K562 (cell line): ENCODE results near the gene CLDN15. TPM values are rescaled to one million over a fixed set of nuclear protein-coding genes. Genes with fewer than 3 reads are reported as not detected.
"Not testable (repeated sequence)": the region's sequence is repeated elsewhere in the genome, so short reads cannot be mapped to it uniquely, and the experiment has no call there.

Experiments used
- ATAC-seq: fragments of 200-7000 bp; cut with Tn5 transposase; 3 replicates; pipeline ENCODE4 v1.9.1; 2020; ENCODE audit warnings: moderate library complexity
- BruUV-seq: library from RNA; stranded (reverse); fragments of 400-500 nt; replicated peaks from 2 replicates; lab custom pipeline; 2021; lab: Mats Ljungman, UMichigan
- CTCF ChIA-PET: fragments of 300-600 bp; formaldehyde crosslinking; extraction: SDS; loops from one replicate; lab custom pipeline; 2021; ENCODE audit warnings: low intra/inter-chr PET ratio; lab: Yijun Ruan, JAX
- POLR2A ChIA-PET: fragments of 300-600, 350-650 bp; sonication (Branson Sonifier 250); formaldehyde crosslinking; extraction: SDS; loops from one replicate; lab custom pipeline; 2021; ENCODE audit warnings: antibody characterized with exemption, inconsistent platforms; lab: Yijun Ruan, JAX
- DNase-seq, 4 experiments: peaks; one replicate each; pipeline versions ENCODE4 v3.0.0 to v3.0.0-alpha.2; 2011 to 2018; ENCODE audit warnings: low spot score in 3 of 4, mixed read lengths in 3 of 4; ENCODE audit errors: extremely low read depth in 1 of 4
- FAIRE-seq: peaks from 2 replicates; lab custom pipeline; 2011; peaks lifted over from hg19 to GRCh38; lab: Jason Lieb, UNC
- H2AFZ ChIP-seq: 2 replicates; pipeline ENCODE4 v1.6.0; 2011; ENCODE audit warnings: low read depth, low read length, control low read depth, inconsistent platforms
- H3K27ac ChIP-seq: fragments of 200-600 bp; 3 replicates; pipeline ENCODE4 v1.8.0; 2011; ENCODE audit warnings: low read depth, mild to moderate bottlenecking, control low read depth, inconsistent platforms, low read length, moderate library complexity, mixed read lengths; ENCODE audit errors: extremely low read depth
- H3K27me3 ChIP-seq, 2 experiments: fragments of 300-600 bp in 1 of 2; 2 replicates in 1 of 2; 3 replicates in 1 of 2; pipeline versions ENCODE4 v1.6.0 to v1.8.0; 2011; ENCODE audit warnings: inconsistent platforms in 2 of 2, low read length in 2 of 2, mild to moderate bottlenecking in 1 of 2, mixed read lengths in 1 of 2, moderate library complexity in 1 of 2; ENCODE audit not compliant: control insufficient read depth in 2 of 2, insufficient read depth in 2 of 2
- H3K36me3 ChIP-seq: fragments of 300-600 bp; 3 replicates; pipeline ENCODE4 v1.8.0; 2011; ENCODE audit warnings: mild to moderate bottlenecking, low read length, inconsistent platforms; ENCODE audit not compliant: control insufficient read depth, insufficient read depth
- H3K4me1 ChIP-seq, 2 experiments: fragments of 200-600 bp in 1 of 2; replicated peaks in 1 of 2; 2 replicates in 1 of 2; 3 replicates in 1 of 2; pipeline versions ENCODE4 v1.5.1 to v1.8.0; 2011; ENCODE audit warnings: inconsistent platforms in 2 of 2, low read length in 2 of 2, mild to moderate bottlenecking in 1 of 2, mixed read lengths in 1 of 2, moderate library complexity in 1 of 2; ENCODE audit not compliant: control insufficient read depth in 2 of 2, insufficient read depth in 2 of 2
- H3K4me2 ChIP-seq: 2 replicates; pipeline ENCODE4 v1.6.1; 2011; ENCODE audit warnings: low read length, control low read depth, inconsistent platforms, mixed read lengths; ENCODE audit not compliant: insufficient read depth
- H3K4me3 ChIP-seq: fragments of 200-600 bp; sonication (generic), shearing (Covaris generic); 2 replicates; pipeline ENCODE4 v1.5.1; 2016; ENCODE audit warnings: control low read depth, inconsistent platforms
- H3K79me2 ChIP-seq: fragments of 200-600 bp; 3 replicates; pipeline ENCODE4 v1.8.0; 2011; ENCODE audit warnings: low read length, inconsistent platforms; ENCODE audit not compliant: control insufficient read depth, insufficient read depth
- H3K9ac ChIP-seq, 2 experiments: 2 replicates each; pipeline versions ENCODE4 v1.6.0 to v1.6.1; 2011; ENCODE audit warnings: low read depth in 2 of 2, low read length in 2 of 2, control low read depth in 1 of 2, inconsistent platforms in 1 of 2, mild to moderate bottlenecking in 1 of 2, mixed read lengths in 1 of 2; ENCODE audit not compliant: insufficient read depth in 1 of 2
- H3K9me1 ChIP-seq: one replicate; pipeline ENCODE4 v1.6.0; 2011; ENCODE audit warnings: inconsistent platforms, mild to moderate bottlenecking, low read length, moderate library complexity; ENCODE audit not compliant: control insufficient read depth, insufficient read depth
- H3K9me3 ChIP-seq: replicated peaks from 2 replicates; pipeline ENCODE4 v1.5.1; 2011; ENCODE audit warnings: low read depth, low read length, inconsistent platforms; ENCODE audit not compliant: control insufficient read depth, insufficient read depth
- H4K20me1 ChIP-seq: replicated peaks from 2 replicates; pipeline ENCODE4 v1.6.1; 2011; ENCODE audit warnings: low read length, inconsistent platforms, mixed read lengths; ENCODE audit not compliant: control insufficient read depth, insufficient read depth
- CEBPB ChIP-seq: fragments of 450-650 bp; IDR thresholded peaks from 2 replicates; pipeline ENCODE4 v1.6.1; 2016; ENCODE audit warnings: missing genetic modification characterization, missing compliant biosample characterization
- ETV1 ChIP-seq: fragments of 450-650 bp; conservative IDR thresholded peaks from 2 replicates; pipeline ENCODE4 v1.6.1; 2016; ENCODE audit warnings: missing genetic modification characterization, control low read depth, low read depth, missing compliant biosample characterization
- GABPA ChIP-seq: fragments of 200-800 bp; sonication (Bioruptor generic); conservative IDR thresholded peaks from 2 replicates; pipeline ENCODE4 v1.6.1; 2016; ENCODE audit warnings: low read depth, missing genetic modification characterization, missing compliant biosample characterization
- NRF1 ChIP-seq, 2 experiments: fragments of 450-650 bp; IDR thresholded peaks in 1 of 2; conservative IDR thresholded peaks in 1 of 2; 2 replicates each; pipeline ENCODE4 v1.6.1; 2014; ENCODE audit warnings: mild to moderate bottlenecking in 2 of 2
- WGBS: fragments of 100-300 bp; shearing (Covaris generic); methylation state at CpG from one replicate; pipeline ENCODE4 v1.1.6; 2016; ENCODE audit warnings: low coverage, mixed read lengths; ENCODE audit not compliant: insufficient coverage; ENCODE audit errors: missing lambda C conversion rate; 5-methylcytosine and 5-hydroxymethylcytosine counted together
- in situ Hi-C: fragments of 300-500 bp; cut with MboI; formaldehyde crosslinking; loops from 4 replicates; pipeline ENCODE4 v1.15.0; 2018; ENCODE audit warnings: inconsistent platforms, mixed read lengths
- intact Hi-C: fragments of 100-400 bp; cut with micrococcal nuclease; formaldehyde crosslinking; loops from 2 replicates; pipeline ENCODE4 v1.14.2; 2022
- polyA plus RNA-seq, 8 experiments: library from polyadenylated mRNA; depleted of rRNA in 4 of 8; stranded (reverse) in 5 of 8; unstranded in 3 of 8; fragments of >200 nt; fragmentation: Nextera tagmentation in 2 of 8; fragmentation: Illumina TruSeq in 1 of 8; extraction: Ambion mirVana in 2 of 8; extraction: Trizol in 1 of 8; gene quantifications; 2 replicates each; pipeline versions ENCODE4 v1.2.1 to v1.2.3, GENCODE V29; 2011 to 2014; ENCODE audit warnings: inconsistent platforms in 1 of 8, missing spikeins in 1 of 8
- total RNA-seq, 7 experiments: library from RNA; depleted of rRNA in 6 of 7; stranded (reverse); fragments of >200 nt in 6 of 7; fragmentation: Illumina TruSeq in 2 of 7; extraction: Trizol in 2 of 7; gene quantifications; 2 replicates each; pipeline versions ENCODE4 v1.2.1 to v1.2.3, GENCODE V29; 2011 to 2021; ENCODE audit warnings: low replicate concordance in 1 of 7
- TF ChIP-seq, protein P1 (sequence below): IDR thresholded peaks from 2 replicates; pipeline ENCODE4 v1.6.1; 2011; ENCODE audit warnings: borderline replicate concordance, low read depth, mild to moderate bottlenecking, moderate library complexity, low read length; ENCODE audit not compliant: insufficient read depth, poor library complexity, severe bottlenecking

CLDN15 gene
- total and polyA plus RNA-seq, 9 of the 15 experiments (the other 6 are each of a cell fraction or from before 2014, with no cell fraction given), result 0.32 to 14.5 (median 7.4) TPM

DNA sequence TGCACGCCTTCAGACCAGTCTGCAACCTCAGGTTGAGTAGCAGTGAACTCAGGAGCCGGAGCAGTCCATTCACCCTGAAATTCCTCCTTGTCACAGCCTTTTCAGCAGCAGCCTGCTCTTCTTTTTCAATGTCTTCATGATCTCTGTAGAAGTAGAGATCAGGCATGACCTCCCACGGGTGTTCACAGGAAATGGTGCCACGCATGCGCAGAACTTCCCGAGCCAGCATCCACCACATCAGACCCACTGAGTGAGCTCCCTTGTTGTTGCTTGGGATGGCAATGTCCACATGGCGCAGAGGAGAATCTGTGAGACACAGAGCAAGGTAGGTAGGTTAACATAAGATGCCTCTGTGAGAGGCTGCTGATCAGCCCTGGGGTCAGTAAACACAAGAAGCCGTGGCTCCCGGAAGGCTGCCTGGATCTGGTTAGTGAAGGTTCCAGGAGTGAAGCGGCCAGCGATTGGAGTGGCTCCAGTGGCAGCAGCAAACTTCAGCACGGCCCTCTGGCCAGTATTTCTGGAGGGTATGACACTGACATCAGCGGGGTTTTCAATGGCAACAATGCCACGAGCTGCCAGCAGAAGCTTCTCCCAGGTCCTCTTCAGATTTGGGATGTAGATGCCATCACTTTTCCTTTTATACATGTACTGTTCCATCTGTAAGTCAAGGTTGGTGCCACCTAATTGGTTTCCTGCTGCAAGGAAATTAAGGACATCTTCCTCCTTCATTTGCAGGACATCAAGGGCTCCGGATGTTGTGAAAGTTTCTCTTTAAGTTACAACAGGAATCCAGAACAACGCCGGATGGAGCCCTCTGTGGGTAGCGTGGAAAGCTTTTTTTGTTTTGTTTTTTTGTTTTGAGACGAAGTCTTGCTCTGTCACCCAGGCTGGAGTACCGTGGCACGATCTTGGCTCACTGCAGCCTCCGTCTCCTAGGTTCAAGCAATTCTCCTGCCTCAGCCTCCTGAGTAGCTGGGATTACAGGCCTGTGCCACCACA is 33.6 kb downstream of the CLDN15 start:
- Histone ChIP-seq H3K36me3 (peaks cover 21% of the 10 kb centered on the region; the same call in 1 of the 3 replicates), H2AFZ (peak overlapping the region; percentile 34), H3K9ac (peak overlapping the region in 1 of 2 experiments; percentile 55; a peak in 2 of 4 replicates), H3K4me1 (peaks cover 9 to 40% of the 10 kb centered on the region in 2 experiments)
- H3K79me2 ChIP-seq, H3K27ac ChIP-seq, H3K27me3 ChIP-seq, ATAC-seq, H3K4me3 ChIP-seq, H3K9me3 ChIP-seq, DNase-seq, H4K20me1 ChIP-seq, in situ Hi-C loops, H3K4me2 ChIP-seq, BruUV-seq, H3K9me1 ChIP-seq, intact Hi-C loops: not testable (repeated sequence)
- 31% methylated on average over 22 of the region's 22 CpGs for WGBS
- ChIA-PET CTCF (interaction anchor here (0.6 kb wide), 1 partner anchor 81 kb away, joined by 4 read pairs; no protein-coding TSS in a partner anchor), POLR2A (interaction anchor here (0.8 to 2.0 kb wide), 6 partner anchors 10 to 30 kb away, joined by 3 to 8 read pairs (median 4); partner anchors contain the start of gene PLOD3)
- FAIRE-seq, result peak; percentile 76
- TF ChIP-seq NRF1 (conservative IDR thresholded peaks at IDR 0.05 in 1 of 2, IDR thresholded peaks at IDR 0.05 in 1 of 2) (peak; percentile 86 to 88), ETV1 (peak; percentile 65; the same call in 1 of the 2 replicates), CEBPB (tag) (peak; percentile 34; the same call in 1 of the 2 replicates), GABPA (tag) (peak; percentile 54)
- TF ChIP-seq, protein P1, sequence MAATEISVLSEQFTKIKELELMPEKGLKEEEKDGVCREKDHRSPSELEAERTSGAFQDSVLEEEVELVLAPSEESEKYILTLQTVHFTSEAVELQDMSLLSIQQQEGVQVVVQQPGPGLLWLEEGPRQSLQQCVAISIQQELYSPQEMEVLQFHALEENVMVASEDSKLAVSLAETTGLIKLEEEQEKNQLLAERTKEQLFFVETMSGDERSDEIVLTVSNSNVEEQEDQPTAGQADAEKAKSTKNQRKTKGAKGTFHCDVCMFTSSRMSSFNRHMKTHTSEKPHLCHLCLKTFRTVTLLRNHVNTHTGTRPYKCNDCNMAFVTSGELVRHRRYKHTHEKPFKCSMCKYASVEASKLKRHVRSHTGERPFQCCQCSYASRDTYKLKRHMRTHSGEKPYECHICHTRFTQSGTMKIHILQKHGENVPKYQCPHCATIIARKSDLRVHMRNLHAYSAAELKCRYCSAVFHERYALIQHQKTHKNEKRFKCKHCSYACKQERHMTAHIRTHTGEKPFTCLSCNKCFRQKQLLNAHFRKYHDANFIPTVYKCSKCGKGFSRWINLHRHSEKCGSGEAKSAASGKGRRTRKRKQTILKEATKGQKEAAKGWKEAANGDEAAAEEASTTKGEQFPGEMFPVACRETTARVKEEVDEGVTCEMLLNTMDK, result peak; percentile 11
